HCT116 (cell line): Measurements from ENCODE around the gene COQ8B.

Source experiments
- CBX3 ChIP-seq: IDR thresholded peaks from 2 replicates; pipeline ENCODE4 v1.6.1; 2012; ENCODE audit warnings: low read depth
- CEBPB ChIP-seq: IDR thresholded peaks from 2 replicates; pipeline ENCODE4 v1.6.1; 2012; ENCODE audit warnings: low read depth
- EGR1 ChIP-seq: IDR thresholded peaks from 2 replicates; pipeline ENCODE4 v1.6.1; 2012; ENCODE audit warnings: low read depth
- EZH2 ChIP-seq: fragments of 200-600 bp; sonication (generic); IDR thresholded peaks from 2 replicates; pipeline ENCODE4 v1.6.1; 2017; ENCODE audit warnings: antibody characterized with exemption, mixed run types
- FOSL1 ChIP-seq: IDR thresholded peaks from 2 replicates; pipeline ENCODE4 v1.6.1; 2012; ENCODE audit warnings: low read depth
- JUND ChIP-seq: IDR thresholded peaks from 2 replicates; pipeline ENCODE4 v1.6.1; 2012
- MAX ChIP-seq: IDR thresholded peaks from 2 replicates; pipeline ENCODE4 v1.6.1; 2012
- POLR2A ChIP-seq: IDR thresholded peaks from 2 replicates; pipeline ENCODE4 v1.7.0; 2011; ENCODE audit warnings: borderline replicate concordance; ENCODE audit not compliant: insufficient read depth, insufficient read length; ENCODE audit errors: extremely low read depth
- POLR2AphosphoS5 ChIP-seq: IDR thresholded peaks from 2 replicates; pipeline ENCODE4 v1.6.1; 2011; ENCODE audit warnings: mild to moderate bottlenecking, low read depth, low read length, moderate library complexity
- SP1 ChIP-seq: IDR thresholded peaks from 2 replicates; pipeline ENCODE4 v1.6.1; 2012; ENCODE audit warnings: low read depth
- YY1 ChIP-seq: IDR thresholded peaks from 2 replicates; pipeline ENCODE4 v1.6.1; 2011; ENCODE audit warnings: low read length, low read depth, moderate library complexity, mild to moderate bottlenecking; ENCODE audit not compliant: insufficient replicate concordance; ENCODE audit errors: extremely low read depth
- TF ChIP-seq, protein P1 (sequence below), 3 experiments: fragments of 200-600 bp in 1 of 3; sonication (generic) in 1 of 3; IDR thresholded peaks in 2 of 3; conservative IDR thresholded peaks in 1 of 3; 2 replicates each; pipeline ENCODE4 v1.5.1; 2012 to 2017; ENCODE audit warnings: low read depth in 2 of 3, low read length in 2 of 3, antibody characterized with exemption in 1 of 3, borderline replicate concordance in 1 of 3, control low read depth in 1 of 3, mild to moderate bottlenecking in 1 of 3, mixed read lengths in 1 of 3, mixed run types in 1 of 3, moderate library complexity in 1 of 3; ENCODE audit not compliant: insufficient read depth in 1 of 3
- TF ChIP-seq, protein P2 (sequence below): IDR thresholded peaks from 2 replicates; pipeline ENCODE4 v1.6.1; 2012; ENCODE audit warnings: low read depth

DNA sequence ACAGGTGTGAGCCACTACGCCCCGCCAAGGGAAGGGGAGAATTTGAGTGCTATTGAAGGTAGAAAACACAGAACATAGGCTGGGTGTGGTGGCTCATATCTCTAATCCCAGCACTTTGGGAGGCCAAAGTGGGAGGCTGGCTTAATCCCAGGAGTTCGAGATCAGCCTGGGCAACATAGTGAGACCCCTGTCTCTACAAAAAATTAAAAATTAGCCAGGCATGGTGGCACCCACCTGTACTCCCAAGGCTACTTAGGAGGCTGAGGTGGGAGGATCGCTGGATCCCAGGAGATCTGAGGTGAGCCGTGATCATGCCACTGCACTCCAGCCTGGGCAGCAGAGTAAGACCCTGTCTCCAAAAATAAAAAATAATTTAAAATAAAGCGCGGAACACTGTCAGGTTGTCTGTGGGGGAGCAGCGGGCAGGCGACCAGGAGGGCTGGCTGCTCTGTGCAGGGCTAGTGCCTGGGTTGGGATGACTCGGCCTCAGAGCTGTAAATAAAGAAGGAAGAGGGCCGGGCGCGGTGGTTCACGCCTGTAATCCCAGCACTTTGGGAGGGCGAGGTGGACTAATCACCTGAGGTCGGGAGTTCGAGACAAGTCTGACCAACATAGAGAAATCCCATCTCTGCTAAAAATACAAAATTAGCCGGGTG lies 74.5 kb downstream of the COQ8B start:
- TF ChIP-seq SP1 = no peak
- TF ChIP-seq CEBPB = no peak
- no peak for TF ChIP-seq POLR2A
- TF ChIP-seq, protein P1, sequence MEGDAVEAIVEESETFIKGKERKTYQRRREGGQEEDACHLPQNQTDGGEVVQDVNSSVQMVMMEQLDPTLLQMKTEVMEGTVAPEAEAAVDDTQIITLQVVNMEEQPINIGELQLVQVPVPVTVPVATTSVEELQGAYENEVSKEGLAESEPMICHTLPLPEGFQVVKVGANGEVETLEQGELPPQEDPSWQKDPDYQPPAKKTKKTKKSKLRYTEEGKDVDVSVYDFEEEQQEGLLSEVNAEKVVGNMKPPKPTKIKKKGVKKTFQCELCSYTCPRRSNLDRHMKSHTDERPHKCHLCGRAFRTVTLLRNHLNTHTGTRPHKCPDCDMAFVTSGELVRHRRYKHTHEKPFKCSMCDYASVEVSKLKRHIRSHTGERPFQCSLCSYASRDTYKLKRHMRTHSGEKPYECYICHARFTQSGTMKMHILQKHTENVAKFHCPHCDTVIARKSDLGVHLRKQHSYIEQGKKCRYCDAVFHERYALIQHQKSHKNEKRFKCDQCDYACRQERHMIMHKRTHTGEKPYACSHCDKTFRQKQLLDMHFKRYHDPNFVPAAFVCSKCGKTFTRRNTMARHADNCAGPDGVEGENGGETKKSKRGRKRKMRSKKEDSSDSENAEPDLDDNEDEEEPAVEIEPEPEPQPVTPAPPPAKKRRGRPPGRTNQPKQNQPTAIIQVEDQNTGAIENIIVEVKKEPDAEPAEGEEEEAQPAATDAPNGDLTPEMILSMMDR (IDR thresholded peaks at IDR 0.05 in 2 of 3, conservative IDR thresholded peaks at IDR 0.05 in 1 of 3; ENCODE audit: borderline replicate concordance in 1 of 3, insufficient read depth in 1 of 3, low read depth in 2 of 3, low read length in 2 of 3) = no peak
- TF ChIP-seq POLR2AphosphoS5 = no peak
- no peak for TF ChIP-seq EGR1
- no peak for TF ChIP-seq MAX
- no peak for TF ChIP-seq YY1
- TF ChIP-seq CBX3 = no peak
- TF ChIP-seq EZH2 = no peak
- TF ChIP-seq JUND = no peak
- no peak for TF ChIP-seq FOSL1
- TF ChIP-seq, protein P2, sequence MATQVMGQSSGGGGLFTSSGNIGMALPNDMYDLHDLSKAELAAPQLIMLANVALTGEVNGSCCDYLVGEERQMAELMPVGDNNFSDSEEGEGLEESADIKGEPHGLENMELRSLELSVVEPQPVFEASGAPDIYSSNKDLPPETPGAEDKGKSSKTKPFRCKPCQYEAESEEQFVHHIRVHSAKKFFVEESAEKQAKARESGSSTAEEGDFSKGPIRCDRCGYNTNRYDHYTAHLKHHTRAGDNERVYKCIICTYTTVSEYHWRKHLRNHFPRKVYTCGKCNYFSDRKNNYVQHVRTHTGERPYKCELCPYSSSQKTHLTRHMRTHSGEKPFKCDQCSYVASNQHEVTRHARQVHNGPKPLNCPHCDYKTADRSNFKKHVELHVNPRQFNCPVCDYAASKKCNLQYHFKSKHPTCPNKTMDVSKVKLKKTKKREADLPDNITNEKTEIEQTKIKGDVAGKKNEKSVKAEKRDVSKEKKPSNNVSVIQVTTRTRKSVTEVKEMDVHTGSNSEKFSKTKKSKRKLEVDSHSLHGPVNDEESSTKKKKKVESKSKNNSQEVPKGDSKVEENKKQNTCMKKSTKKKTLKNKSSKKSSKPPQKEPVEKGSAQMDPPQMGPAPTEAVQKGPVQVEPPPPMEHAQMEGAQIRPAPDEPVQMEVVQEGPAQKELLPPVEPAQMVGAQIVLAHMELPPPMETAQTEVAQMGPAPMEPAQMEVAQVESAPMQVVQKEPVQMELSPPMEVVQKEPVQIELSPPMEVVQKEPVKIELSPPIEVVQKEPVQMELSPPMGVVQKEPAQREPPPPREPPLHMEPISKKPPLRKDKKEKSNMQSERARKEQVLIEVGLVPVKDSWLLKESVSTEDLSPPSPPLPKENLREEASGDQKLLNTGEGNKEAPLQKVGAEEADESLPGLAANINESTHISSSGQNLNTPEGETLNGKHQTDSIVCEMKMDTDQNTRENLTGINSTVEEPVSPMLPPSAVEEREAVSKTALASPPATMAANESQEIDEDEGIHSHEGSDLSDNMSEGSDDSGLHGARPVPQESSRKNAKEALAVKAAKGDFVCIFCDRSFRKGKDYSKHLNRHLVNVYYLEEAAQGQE = no peak
